ENCODE results near the gene CPHXL. TPM values are rescaled to one million over a fixed set of nuclear protein-coding genes. Genes with fewer than 3 reads are reported as not detected.
A peak's percentile ranks its signal among the peaks of the same experiment; 100 is the strongest.

Gene CPHXL
- polyA plus RNA-seq, 1 donor from 2014 or later: not detected

- Mint-ChIP-seq H3K4me1 (peaks cover 0 to 2% (median 0%) of the 10 kb centered on the region in 3 donors), H3K4me3 (no peak overlapping the region), H3K36me3 (peaks cover 2% of the 10 kb centered on the region), H3K27ac (peak overlapping the region in 1 of 3 donors; percentile 46), H3K9me3 (no peaks in the 10 kb centered on the region), H3K27me3 (no peaks in the 10 kb centered on the region)
Measured at GRCh38 chr16:75667503-75667902, 58.8 kb downstream of the CPHXL start.

Other genes with a start within 250 kb of the CPHXL start
- gene CHST6, start 231.0 kb downstream of the CPHXL start, polyA plus RNA-seq: 0.13 TPM
- not detected for gene CHST5, start 190.4 kb downstream of the CPHXL start, polyA plus RNA-seq
- gene TMEM231, start 170.2 kb downstream of the CPHXL start, polyA plus RNA-seq: 5.8 TPM
- 307 TPM for gene GABARAPL2, start 160.1 kb downstream of the CPHXL start, polyA plus RNA-seq
- gene ADAT1, start 103.2 kb downstream of the CPHXL start, polyA plus RNA-seq: 39.3 TPM
- gene KARS1, start 78.8 kb downstream of the CPHXL start, polyA plus RNA-seq: 184 TPM
- gene TERF2IP, start 78.7 kb downstream of the CPHXL start, polyA plus RNA-seq: 128 TPM
- gene CPHXL2, start 49.5 kb downstream of the CPHXL start, polyA plus RNA-seq: 0.18 TPM
- not detected for gene DUXB, start 25.0 kb downstream of the CPHXL start, polyA plus RNA-seq

All from IgD-negative memory B cell (primary cell).